ENCODE data around the gene STK33.

The STK33 gene

GRCh38 chr11:8387141-8387540 lies 206.9 kb downstream of the STK33 start:
- DNase-seq (ENCODE audit: low spot score in 2 of 2) = no peak
- no peak overlapping the region for H3K4me3 Mint-ChIP-seq
- no peaks in the 10 kb centered on the region for H3K9me3 Mint-ChIP-seq
- ATAC-seq (replicated peaks; ENCODE audit: extremely low read depth, poor library complexity, severe bottlenecking) = no peak
- H3K36me3 Mint-ChIP-seq (ENCODE audit: insufficient read depth) = no peaks in the 10 kb centered on the region
- H3K4me1 Mint-ChIP-seq = no peaks in the 10 kb centered on the region
- no peaks in the 10 kb centered on the region for H3K27me3 Mint-ChIP-seq
- H3K27ac Mint-ChIP-seq (ENCODE audit: low read depth) = no peak overlapping the region

DNA sequence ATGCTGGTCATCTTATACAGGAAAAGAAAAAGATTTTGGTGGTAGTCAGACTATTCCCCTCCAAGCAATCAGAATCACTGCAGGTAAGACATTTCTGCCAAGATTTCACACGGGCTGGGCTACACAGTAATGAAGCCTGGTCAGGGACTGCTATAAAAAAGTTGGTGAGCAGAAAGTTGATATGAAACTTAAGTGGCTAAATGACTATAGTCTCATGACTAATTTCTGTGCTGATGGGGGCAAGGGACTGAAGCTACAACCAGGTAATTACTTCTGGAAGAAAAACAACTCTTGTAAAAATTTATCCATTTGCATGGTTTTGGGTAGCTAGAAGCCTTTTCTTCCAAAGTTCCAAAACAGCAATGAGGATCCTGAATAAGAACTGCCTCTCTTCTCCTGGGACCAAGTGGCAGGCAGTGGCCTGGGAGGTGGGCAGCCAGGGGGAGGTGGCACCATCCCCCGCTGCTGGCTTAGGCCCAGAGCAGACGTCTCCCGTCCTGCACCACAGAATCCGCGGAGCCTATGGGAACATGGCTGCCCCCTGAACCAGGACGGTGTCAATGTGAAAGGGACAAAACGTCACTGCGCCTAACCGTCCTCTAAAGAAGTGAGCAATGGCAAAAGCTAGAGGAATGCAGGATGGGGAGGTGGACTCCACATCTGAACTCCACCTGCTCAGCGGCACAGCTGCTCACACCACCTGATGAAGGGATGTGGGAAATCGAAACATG lies 207.7 kb downstream of the STK33 start:
- DNase-seq (ENCODE audit: low spot score in 2 of 2) = no peak
- no peak for ATAC-seq (replicated peaks; ENCODE audit: extremely low read depth, poor library complexity, severe bottlenecking)
- Mint-ChIP-seq H3K4me1 (no peaks in the 10 kb centered on the region), H3K9me3 (no peaks in the 10 kb centered on the region), H3K27ac (ENCODE audit: low read depth) (no peak overlapping the region), H3K27me3 (no peaks in the 10 kb centered on the region), H3K4me3 (no peak overlapping the region), H3K36me3 (ENCODE audit: insufficient read depth) (no peaks in the 10 kb centered on the region)

GRCh38 chr11:8384199-8384821 lies 209.7 kb downstream of the STK33 start:
- no peak for DNase-seq (ENCODE audit: low spot score in 2 of 2)
- no peaks in the 10 kb centered on the region for H3K27me3 Mint-ChIP-seq
- no peaks in the 10 kb centered on the region for H3K4me1 Mint-ChIP-seq
- H3K4me3 Mint-ChIP-seq = no peak overlapping the region
- H3K9me3 Mint-ChIP-seq = no peaks in the 10 kb centered on the region
- H3K36me3 Mint-ChIP-seq (ENCODE audit: insufficient read depth) = no peaks in the 10 kb centered on the region
- ATAC-seq (replicated peaks; ENCODE audit: extremely low read depth, poor library complexity, severe bottlenecking) = no peak
- no peak overlapping the region for H3K27ac Mint-ChIP-seq (ENCODE audit: low read depth)

DNA sequence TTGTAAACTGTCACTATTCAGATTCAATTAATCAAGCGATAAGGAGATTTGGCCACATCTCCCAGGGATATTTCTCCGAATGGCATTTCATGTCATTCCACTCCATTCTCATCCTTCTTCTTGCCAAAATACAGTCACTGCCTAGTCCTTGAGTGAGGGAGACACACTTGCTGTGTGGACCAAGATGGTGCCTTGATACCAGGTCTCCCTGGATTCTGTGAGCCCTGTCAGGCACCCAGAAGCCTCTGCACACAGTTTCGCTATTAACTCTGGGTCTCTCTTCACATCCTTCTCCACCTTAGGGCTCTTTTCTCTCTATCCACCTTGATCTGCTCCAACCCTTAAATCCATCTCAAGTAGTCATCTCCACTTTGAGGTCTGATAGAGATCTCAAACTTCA lies 210.4 kb downstream of the STK33 start:
- H3K27ac Mint-ChIP-seq (ENCODE audit: low read depth) = no peak overlapping the region
- H3K27me3 Mint-ChIP-seq = no peaks in the 10 kb centered on the region
- ATAC-seq (replicated peaks; ENCODE audit: extremely low read depth, poor library complexity, severe bottlenecking) = no peak
- H3K36me3 Mint-ChIP-seq (ENCODE audit: insufficient read depth) = no peaks in the 10 kb centered on the region
- no peaks in the 10 kb centered on the region for H3K9me3 Mint-ChIP-seq
- no peak overlapping the region for H3K4me3 Mint-ChIP-seq
- no peaks in the 10 kb centered on the region for H3K4me1 Mint-ChIP-seq
- DNase-seq (ENCODE audit: low spot score in 2 of 2) = no peak

GRCh38 chr11:8383227-8383626 lies 210.8 kb downstream of the STK33 start:
- Mint-ChIP-seq H3K4me1 (no peaks in the 10 kb centered on the region), H3K27me3 (peaks cover 2% of the 10 kb centered on the region), H3K9me3 (no peaks in the 10 kb centered on the region), H3K27ac (ENCODE audit: low read depth) (no peak overlapping the region), H3K36me3 (ENCODE audit: insufficient read depth) (no peaks in the 10 kb centered on the region), H3K4me3 (no peak overlapping the region)
- DNase-seq (ENCODE audit: low spot score in 2 of 2) (no peak), ATAC-seq (replicated peaks; ENCODE audit: extremely low read depth, poor library complexity, severe bottlenecking) (no peak)

- Mint-ChIP-seq H3K9me3 (no peaks in the 10 kb centered on the region), H3K27me3 (peaks cover 8% of the 10 kb centered on the region), H3K36me3 (ENCODE audit: insufficient read depth) (no peaks in the 10 kb centered on the region), H3K4me1 (no peaks in the 10 kb centered on the region), H3K4me3 (no peak overlapping the region), H3K27ac (ENCODE audit: low read depth) (no peak overlapping the region)
- DNase-seq (ENCODE audit: low spot score in 2 of 2) (no peak), ATAC-seq (replicated peaks; ENCODE audit: extremely low read depth, poor library complexity, severe bottlenecking) (no peak)
These were observed 211.5 kb downstream of the STK33 start for GRCh38 chr11:8382436-8383053.

DNA sequence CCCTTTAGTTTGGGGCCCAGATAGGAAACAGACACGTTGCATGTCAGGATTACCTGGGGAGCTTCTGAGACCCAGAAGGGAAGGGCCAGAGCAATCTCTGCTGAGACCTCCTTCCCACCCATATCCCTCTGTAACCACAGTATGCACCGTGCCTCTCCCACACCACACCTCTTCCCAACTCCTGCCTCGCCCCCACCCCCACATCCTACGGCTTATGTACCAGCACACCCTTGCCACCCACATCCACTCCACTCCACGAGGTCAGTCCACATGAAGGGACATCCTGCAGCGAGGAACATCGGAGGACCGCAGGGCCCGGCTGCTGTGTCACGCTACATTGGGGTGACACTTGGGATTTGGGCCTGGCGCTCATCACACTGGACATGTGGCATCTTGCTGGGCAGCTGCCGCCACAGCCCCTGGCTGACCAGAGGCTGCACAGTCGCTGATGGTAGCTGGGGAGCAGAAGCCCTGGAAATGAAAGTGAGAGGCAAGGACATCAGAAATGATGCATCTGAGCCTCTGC lies 212.1 kb downstream of the STK33 start:
- Mint-ChIP-seq H3K36me3 (ENCODE audit: insufficient read depth) (no peaks in the 10 kb centered on the region), H3K27ac (ENCODE audit: low read depth) (no peak overlapping the region), H3K4me1 (no peaks in the 10 kb centered on the region), H3K27me3 (peaks cover 15% of the 10 kb centered on the region), H3K4me3 (no peak overlapping the region), H3K9me3 (no peaks in the 10 kb centered on the region)
- ATAC-seq (replicated peaks; ENCODE audit: extremely low read depth, poor library complexity, severe bottlenecking) = no peak
- DNase-seq (ENCODE audit: low spot score in 2 of 2) = no peak

DNA sequence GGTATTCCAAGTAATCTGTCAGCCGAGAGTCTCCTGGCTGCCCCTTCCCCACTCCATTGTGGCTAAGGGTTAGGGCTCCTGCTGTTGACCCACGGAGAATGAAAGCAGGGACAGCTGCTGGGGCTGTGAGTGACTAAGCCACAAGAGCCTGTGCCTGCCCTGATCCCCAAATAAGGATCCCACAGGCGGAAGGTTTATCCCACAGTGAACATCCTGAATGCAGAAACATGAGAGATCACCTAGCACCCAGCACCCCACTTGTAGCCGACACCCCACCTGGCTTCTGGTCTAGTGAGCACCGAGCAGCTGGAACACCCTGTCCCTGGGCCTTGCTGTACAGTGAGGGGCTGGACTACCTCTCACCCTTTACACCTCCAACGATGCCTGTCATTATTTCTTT lies 212.7 kb downstream of the STK33 start:
- H3K36me3 Mint-ChIP-seq (ENCODE audit: insufficient read depth) = no peaks in the 10 kb centered on the region
- no peak overlapping the region for H3K27ac Mint-ChIP-seq (ENCODE audit: low read depth)
- no peak overlapping the region for H3K4me3 Mint-ChIP-seq
- ATAC-seq (replicated peaks; ENCODE audit: extremely low read depth, poor library complexity, severe bottlenecking) (no peak), DNase-seq (ENCODE audit: low spot score in 2 of 2) (no peak)
- H3K4me1 Mint-ChIP-seq = no peaks in the 10 kb centered on the region
- no peaks in the 10 kb centered on the region for H3K9me3 Mint-ChIP-seq
- peaks cover 20% of the 10 kb centered on the region for H3K27me3 Mint-ChIP-seq

GRCh38 chr11:8375932-8376331 lies 218.1 kb downstream of the STK33 start:
- no peaks in the 10 kb centered on the region for H3K36me3 Mint-ChIP-seq (ENCODE audit: insufficient read depth)
- no peaks in the 10 kb centered on the region for H3K4me1 Mint-ChIP-seq
- no peak overlapping the region for H3K4me3 Mint-ChIP-seq
- peaks cover 21% of the 10 kb centered on the region for H3K27me3 Mint-ChIP-seq
- no peaks in the 10 kb centered on the region for H3K9me3 Mint-ChIP-seq
- ATAC-seq (replicated peaks; ENCODE audit: extremely low read depth, poor library complexity, severe bottlenecking) = no peak
- no peak for DNase-seq (ENCODE audit: low spot score in 2 of 2)
- no peak overlapping the region for H3K27ac Mint-ChIP-seq (ENCODE audit: low read depth)

- no peak overlapping the region for H3K27ac Mint-ChIP-seq (ENCODE audit: low read depth)
- ATAC-seq (replicated peaks; ENCODE audit: extremely low read depth, poor library complexity, severe bottlenecking) (no peak), DNase-seq (ENCODE audit: low spot score in 2 of 2) (no peak)
- H3K27me3 Mint-ChIP-seq = peaks cover 21% of the 10 kb centered on the region
- no peaks in the 10 kb centered on the region for H3K4me1 Mint-ChIP-seq
- no peaks in the 10 kb centered on the region for H3K9me3 Mint-ChIP-seq
- no peaks in the 10 kb centered on the region for H3K36me3 Mint-ChIP-seq (ENCODE audit: insufficient read depth)
- no peak overlapping the region for H3K4me3 Mint-ChIP-seq
These were observed 218.6 kb downstream of the STK33 start for GRCh38 chr11:8375460-8375859.

DNA sequence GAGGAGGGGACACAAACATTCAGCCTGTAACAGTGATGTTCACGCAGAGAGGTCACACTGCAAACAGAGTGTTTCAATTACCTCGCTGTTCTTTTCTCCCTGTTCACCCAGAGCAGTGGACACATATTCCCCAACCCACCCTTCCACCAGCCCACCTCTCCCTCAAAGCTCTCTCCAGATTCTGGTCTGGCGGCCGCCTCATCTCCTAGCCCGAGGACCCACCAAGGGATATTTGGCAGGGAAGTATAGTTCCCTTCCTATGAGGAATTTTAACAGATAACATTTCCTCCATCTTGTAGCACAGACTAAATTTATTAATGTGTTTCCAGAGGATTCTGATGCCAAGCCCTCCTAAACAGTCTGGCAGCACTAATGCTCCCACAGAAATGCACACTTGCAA lies 219.3 kb downstream of the STK33 start:
- no peak for ATAC-seq (replicated peaks; ENCODE audit: extremely low read depth, poor library complexity, severe bottlenecking)

GRCh38 chr11:8373519-8374432 lies 220.3 kb downstream of the STK33 start:
- no peaks in the 10 kb centered on the region for H3K36me3 Mint-ChIP-seq (ENCODE audit: insufficient read depth)
- no peaks in the 10 kb centered on the region for H3K9me3 Mint-ChIP-seq

More for the DNA sequence above, 219.3 kb downstream of the STK33 start:
- Mint-ChIP-seq H3K27ac (ENCODE audit: low read depth) (no peak overlapping the region), H3K4me1 (no peaks in the 10 kb centered on the region), H3K27me3 (peaks cover 21% of the 10 kb centered on the region), H3K36me3 (ENCODE audit: insufficient read depth) (no peaks in the 10 kb centered on the region), H3K9me3 (no peaks in the 10 kb centered on the region), H3K4me3 (no peak overlapping the region)
- DNase-seq (ENCODE audit: low spot score in 2 of 2) = no peak

More at GRCh38 chr11:8373519-8374432, 220.3 kb downstream of the STK33 start:
- ATAC-seq (replicated peaks; ENCODE audit: extremely low read depth, poor library complexity, severe bottlenecking) = no peak
- Mint-ChIP-seq H3K4me1 (no peaks in the 10 kb centered on the region), H3K4me3 (no peak overlapping the region), H3K27ac (ENCODE audit: low read depth) (no peak overlapping the region), H3K27me3 (peaks cover 21% of the 10 kb centered on the region)
- DNase-seq (ENCODE audit: low spot score in 2 of 2) = no peak
